OCI-LY7 (cell line): ENCODE measurements around the gene SH2D3A. TPM values are rescaled to one million over a fixed set of nuclear protein-coding genes. Genes with fewer than 3 reads are reported as not detected.

Source experiments
- BruUV-seq: library from RNA; stranded (reverse); fragments of 400-500 nt; replicated peaks from 2 replicates; lab custom pipeline; 2021; lab: Mats Ljungman, UMichigan
- CTCF ChIA-PET: fragments of 300-600 bp; sonication (Branson Sonifier 250); formaldehyde crosslinking; loops from one replicate; lab custom pipeline; 2022; ENCODE audit warnings: antibody characterized with exemption; ENCODE audit not compliant: unreplicated experiment; lab: Charles Lee
- POLR2A ChIA-PET: fragments of 300-600 bp; sonication (Branson Sonifier 250); formaldehyde crosslinking; loops from one replicate; lab custom pipeline; 2022; ENCODE audit warnings: antibody characterized with exemption; lab: Charles Lee
- DNase-seq: peaks from one replicate; pipeline ENCODE4 v3.0.0-alpha.2; 2015; ENCODE audit warnings: low spot score
- H2AFZ ChIP-seq: fragments of 200-600 bp; sonication (generic), shearing (Covaris generic); 2 replicates; pipeline ENCODE4 v1.6.1; 2014; ENCODE audit warnings: mild to moderate bottlenecking, antibody characterized with exemption, low read length, moderate library complexity
- H3K27ac ChIP-seq: fragments of 200-600 bp; sonication (generic); 2 replicates; pipeline ENCODE4 v1.5.1; 2014; ENCODE audit warnings: mixed run types, low read depth, mild to moderate bottlenecking, moderate library complexity, low read length, inconsistent platforms; ENCODE audit not compliant: poor library complexity, severe bottlenecking
- H3K36me3 ChIP-seq: fragments of 200-600 bp; sonication (generic); 2 replicates; pipeline ENCODE4 v1.6.1; 2014; ENCODE audit warnings: mild to moderate bottlenecking, antibody characterized with exemption, low read length, moderate library complexity, mixed read lengths; ENCODE audit not compliant: insufficient read depth
- H3K4me1 ChIP-seq: fragments of 200-600 bp; sonication (generic); 2 replicates; pipeline ENCODE4 v1.5.1; 2014; ENCODE audit warnings: mild to moderate bottlenecking, low read length; ENCODE audit not compliant: insufficient read depth, poor library complexity, severe bottlenecking
- H3K4me2 ChIP-seq: fragments of 200-600 bp; sonication (generic); 2 replicates; pipeline ENCODE4 v1.6.1; 2014; ENCODE audit warnings: mild to moderate bottlenecking, low read length
- H3K4me3 ChIP-seq: fragments of 200-600 bp; sonication (generic); 2 replicates; pipeline ENCODE4 v1.5.1; 2014; ENCODE audit warnings: mild to moderate bottlenecking, low read depth, low read length; ENCODE audit not compliant: poor library complexity, severe bottlenecking
- H3K79me2 ChIP-seq: fragments of 200-600 bp; sonication (generic); 2 replicates; pipeline ENCODE4 v1.6.1; 2016; ENCODE audit warnings: low read depth, mild to moderate bottlenecking, low read length, moderate library complexity, mixed read lengths; ENCODE audit not compliant: insufficient read depth
- H3K9me2 ChIP-seq: fragments of 200-600 bp; sonication (generic); 2 replicates; pipeline ENCODE4 v1.6.1; 2016; ENCODE audit warnings: mild to moderate bottlenecking, low read length, mixed read lengths; ENCODE audit not compliant: insufficient read depth
- H3K9me3 ChIP-seq: fragments of 200-600 bp; sonication (generic); 2 replicates; pipeline ENCODE4 v1.6.1; 2014; ENCODE audit warnings: mild to moderate bottlenecking, mixed run types, low read length, mixed read lengths
- H4K20me1 ChIP-seq: fragments of 200-600 bp; sonication (generic); 2 replicates; pipeline ENCODE4 v1.6.1; 2014; ENCODE audit warnings: mild to moderate bottlenecking, antibody characterized with exemption, low read length, moderate library complexity, mixed read lengths; ENCODE audit not compliant: insufficient read depth
- CTCF ChIP-seq: fragments of 200-600 bp; sonication (generic); conservative IDR thresholded peaks from 2 replicates; pipeline ENCODE4 v1.5.1; 2014; ENCODE audit warnings: mild to moderate bottlenecking, antibody characterized with exemption, low read length, moderate library complexity, mixed read lengths
- EZH2phosphoT487 ChIP-seq: fragments of 200-600 bp; sonication (generic); IDR thresholded peaks from 2 replicates; pipeline ENCODE4 v1.6.1; 2018; ENCODE audit warnings: low read depth, borderline replicate concordance, mild to moderate bottlenecking, mixed run types, antibody characterized with exemption, low read length, moderate library complexity, mixed read lengths
- intact Hi-C: fragments of 100-400 bp; cut with micrococcal nuclease; formaldehyde crosslinking; loops from one replicate; pipeline ENCODE4 v1.10.0; 2022; ENCODE audit not compliant: unreplicated experiment
- total RNA-seq, 2 experiments: library from RNA; depleted of rRNA in 1 of 2; stranded (reverse); fragments of >200 nt in 1 of 2; shearing (Covaris generic) in 1 of 2; gene quantifications; 2 replicates each; pipeline ENCODE4 v1.2.3, GENCODE V29; 2014 to 2022

The SH2D3A gene
- total RNA-seq, 2 experiments from 2014 or later: 7.8 to 13.3 TPM

DNA sequence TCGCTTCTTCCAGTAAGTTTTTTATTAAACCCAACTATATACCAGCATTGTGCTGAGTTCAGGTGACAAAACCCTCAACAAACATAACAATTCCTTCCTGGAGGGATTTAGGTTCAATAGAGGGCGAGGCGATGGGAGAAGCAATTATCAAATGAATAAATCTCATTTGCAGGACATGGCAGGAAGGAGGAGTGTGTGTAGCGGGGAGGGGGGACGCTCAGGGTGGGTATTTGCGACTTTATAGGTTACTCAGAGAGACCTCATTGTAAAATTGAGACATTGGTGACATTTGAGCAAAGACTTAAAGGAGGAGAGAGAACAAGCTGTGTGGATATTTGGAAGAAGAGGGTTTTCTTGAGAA is 50.6 kb downstream of the SH2D3A start:
- Histone ChIP-seq H3K79me2 (no peaks in the 10 kb centered on the region), H4K20me1 (no peaks in the 10 kb centered on the region), H3K9me2 (no peaks in the 10 kb centered on the region), H3K9me3 (no peaks in the 10 kb centered on the region), H3K4me2 (no peak overlapping the region), H2AFZ (no peak overlapping the region), H3K4me3 (no peak overlapping the region), H3K4me1 (peaks cover 25% of the 10 kb centered on the region), H3K27ac (no peak overlapping the region), H3K36me3 (no peaks in the 10 kb centered on the region)
- POLR2A ChIA-PET: interaction anchor here (0.6 kb wide), 1 partner anchor 517 kb away, joined by 3 read pairs; no protein-coding TSS in a partner anchor
- TF ChIP-seq CTCF (no peak), EZH2phosphoT487 (no peak)
- no peak for DNase-seq
- intact Hi-C loops: no loop called here
- BruUV-seq: no TSS peak
- CTCF ChIA-PET: interaction anchor here (0.7 kb wide), 1 partner anchor 30 kb away, joined by 4 read pairs; no protein-coding TSS in a partner anchor

DNA sequence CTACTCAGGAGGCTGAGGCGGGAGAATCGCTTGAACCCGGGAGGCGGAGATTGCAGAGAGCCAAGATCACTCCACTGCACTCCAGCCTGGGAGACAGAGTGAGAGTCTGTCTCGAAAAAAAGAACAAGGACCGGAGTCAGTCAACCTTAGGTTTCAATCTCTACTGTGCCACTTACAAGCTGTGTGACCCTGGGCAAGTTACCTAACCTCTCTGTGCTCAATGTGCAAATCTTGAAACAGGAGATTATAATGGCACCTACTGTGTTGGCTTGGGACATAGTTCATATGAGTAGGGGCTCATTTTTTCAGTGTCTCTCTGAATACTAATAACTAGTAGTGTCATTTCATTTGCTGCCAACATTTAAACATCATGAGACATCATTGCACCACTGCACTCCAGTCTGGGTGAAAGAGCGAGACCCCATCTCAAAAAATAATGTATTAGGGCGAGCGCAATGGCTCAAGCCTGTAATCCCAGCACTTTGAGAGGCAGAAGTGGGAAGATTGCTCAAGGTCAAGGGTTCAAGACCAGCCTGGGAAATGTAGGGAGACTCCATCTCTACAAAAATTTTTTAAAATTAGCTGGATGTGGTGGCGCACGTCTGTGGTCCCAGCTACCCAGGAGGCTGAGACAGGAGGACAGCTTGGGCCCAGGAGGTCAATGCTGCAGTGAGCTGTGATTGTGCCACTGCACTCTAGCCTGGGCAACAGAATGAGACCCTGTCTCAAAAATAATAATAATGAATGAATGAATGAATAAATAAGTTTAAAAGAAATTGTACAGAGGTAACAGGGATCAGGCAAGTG is 52.3 kb downstream of the SH2D3A start:
- no peaks in the 10 kb centered on the region for H3K9me3 ChIP-seq
- H3K9me2 ChIP-seq: no peaks in the 10 kb centered on the region
- H3K4me2 ChIP-seq: no peak overlapping the region
- DNase-seq: no peak
- no peaks in the 10 kb centered on the region for H3K79me2 ChIP-seq
- H2AFZ ChIP-seq: no peak overlapping the region
- TF ChIP-seq CTCF (no peak), EZH2phosphoT487 (no peak)
- ChIA-PET POLR2A (no interaction called here), CTCF (no interaction called here)
- no peak overlapping the region for H3K4me3 ChIP-seq
- no TSS peak for BruUV-seq
- intact Hi-C loops: no loop called here
- peaks cover 12% of the 10 kb centered on the region for H3K4me1 ChIP-seq
- no peak overlapping the region for H3K27ac ChIP-seq
- H3K36me3 ChIP-seq: no peaks in the 10 kb centered on the region
- no peaks in the 10 kb centered on the region for H4K20me1 ChIP-seq
